Kidney (tissue), 14 donors: ENCODE results near the gene OGDH. TPM values are rescaled to one million over a fixed set of nuclear protein-coding genes. Genes with fewer than 3 reads are reported as not detected.

Experiments
- DNase-seq, 5 donors: peaks; one replicate each; pipeline ENCODE4 v3.0.0-alpha.2; 2013 to 2020
- FAIRE-seq: peaks from 2 replicates; lab custom pipeline; 2012; peaks lifted over from hg19 to GRCh38; lab: Jason Lieb, UNC
- H3K27ac ChIP-seq, 2 donors: one replicate each; pipeline ENCODE4 v1.7.0; 2013; ENCODE audit warnings: low read depth in 2 of 2, low read length in 2 of 2, inconsistent platforms in 1 of 2
- H3K27me3 ChIP-seq: one replicate; pipeline ENCODE4 v1.7.1; 2013; ENCODE audit warnings: low read length, inconsistent platforms; ENCODE audit not compliant: control insufficient read depth, insufficient read depth
- H3K36me3 ChIP-seq, 3 donors: one replicate each; pipeline versions ENCODE4 v1.7.0 to v1.7.1; 2013; ENCODE audit warnings: low read length in 3 of 3, control low read depth in 1 of 3, inconsistent platforms in 1 of 3; ENCODE audit not compliant: insufficient read depth in 3 of 3, control insufficient read depth in 2 of 3
- H3K4me1 ChIP-seq, 3 donors: one replicate each; pipeline versions ENCODE4 v1.7.0 to v1.7.1; 2013; ENCODE audit warnings: low read length in 3 of 3, inconsistent platforms in 1 of 3, low read depth in 1 of 3; ENCODE audit not compliant: control insufficient read depth in 2 of 3, insufficient read depth in 2 of 3
- H3K4me3 ChIP-seq, 3 donors: one replicate each; pipeline versions ENCODE4 v1.7.0 to v1.8.1; 2013; ENCODE audit warnings: low read length in 3 of 3, control low read depth in 1 of 3, inconsistent platforms in 1 of 3
- H3K9ac ChIP-seq, 3 donors: one replicate each; pipeline versions ENCODE4 v1.7.0 to v1.7.1; 2013; ENCODE audit warnings: low read length in 3 of 3, control low read depth in 1 of 3, inconsistent platforms in 1 of 3
- H3K9me3 ChIP-seq, 3 donors: one replicate each; pipeline versions ENCODE4 v1.7.0 to v1.7.1; 2013; ENCODE audit warnings: low read length in 3 of 3, control low read depth in 1 of 3, inconsistent platforms in 1 of 3; ENCODE audit not compliant: control insufficient read depth in 2 of 3, insufficient read depth in 1 of 3
- CTCF ChIP-seq: IDR thresholded peaks from 3 replicates; pipeline ENCODE4 v1.5.1; 2012; ENCODE audit warnings: mild to moderate bottlenecking, moderate library complexity, borderline replicate concordance; ENCODE audit not compliant: insufficient read depth; ENCODE audit errors: extremely low read depth
- intact Hi-C: fragments of 100-400 bp; cut with DNase I; formaldehyde crosslinking; loops from one replicate; pipeline ENCODE4 v1.11.1; 2022
- polyA plus RNA-seq: library from polyadenylated mRNA; stranded (reverse); fragments of 350-450 nt; fragmentation: Illumina TruSeq; extraction: RNeasy Lipid Tissue Mini Kit (QIAGEN cat#74804); gene quantifications from one replicate; pipeline ENCODE4 v1.2.3, GENCODE V29; 2014; ENCODE audit warnings: low read depth, low replicate concordance; ENCODE audit not compliant: insufficient read depth
- total RNA-seq: library from RNA; stranded (reverse); fragmentation: NEBNext Ultra II Directional; extraction: Animal tissue kit (Norgen Biotek cat#: 25700); gene quantifications from one replicate; pipeline ENCODE4 v1.2.1, GENCODE V29; 2021
- donor health status: control.
- donor health status: control.
- donor health status: control.
- donor health status: control.
- donor health status: control.
- donor health status: DM: yes; HTN: yes; CAD: no.
- donor health status: Normal renal cell carcinoma (clear cell type).

Gene OGDH
- total and polyA plus RNA-seq, 2 donors from 2014 or later: 108 to 132 TPM

DNA sequence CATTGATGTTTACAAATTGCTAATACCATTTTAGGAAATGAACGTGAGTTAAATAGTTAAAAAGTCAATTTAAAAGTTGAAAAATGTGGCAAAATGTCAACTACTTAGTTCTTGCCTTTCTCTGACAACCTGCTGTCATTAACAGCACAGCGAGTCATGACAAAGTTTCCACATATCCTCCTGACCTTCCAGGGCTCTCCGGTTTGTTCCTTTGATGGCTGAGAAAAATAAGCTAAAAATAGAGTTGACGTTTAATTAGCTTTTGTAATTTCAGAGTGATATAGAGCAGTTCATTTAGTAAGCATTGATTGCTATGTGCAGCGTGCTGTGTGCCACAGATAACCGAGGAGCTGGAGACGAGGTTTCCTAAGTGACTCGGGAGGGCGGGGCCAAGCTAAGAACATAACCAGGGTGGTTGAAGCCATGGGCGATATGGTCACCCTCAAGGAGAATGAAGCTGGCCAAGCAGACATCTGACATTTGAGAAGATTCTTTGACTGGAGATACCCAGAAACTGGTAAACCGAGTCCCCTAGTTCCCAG, 47.9 kb downstream of the OGDH start:
- no peak for TF ChIP-seq CTCF
- FAIRE-seq: no peak
- Histone ChIP-seq H3K9me3 (peaks cover 0 to 2% (median 0%) of the 10 kb centered on the region in 3 donors), H3K4me1 (peaks cover 0 to 15% (median 14%) of the 10 kb centered on the region in 3 donors), H3K9ac (no peak overlapping the region), H3K36me3 (peaks cover 6 to 31% (median 17%) of the 10 kb centered on the region in 3 donors), H3K4me3 (no peak overlapping the region), H3K27me3 (no peaks in the 10 kb centered on the region), H3K27ac (no peak overlapping the region)
- no peak for DNase-seq
- intact Hi-C loops: no loop called here

- Histone ChIP-seq H3K9me3 (peaks cover 0 to 2% (median 2%) of the 10 kb centered on the region in 3 donors), H3K27me3 (no peaks in the 10 kb centered on the region), H3K36me3 (peaks cover 2 to 31% (median 11%) of the 10 kb centered on the region in 3 donors), H3K9ac (no peak overlapping the region), H3K4me3 (no peak overlapping the region), H3K4me1 (peaks cover 0 to 12% (median 11%) of the 10 kb centered on the region in 3 donors), H3K27ac (peak overlapping the region; percentile 13 to 80)
- no peak for DNase-seq
- intact Hi-C loops: no loop called here
- FAIRE-seq: no peak
- TF ChIP-seq CTCF: no peak
These were observed 48.9 kb downstream of the OGDH start for GRCh38 chr7:44655341-44655740.

- Histone ChIP-seq H3K4me3 (no peak overlapping the region), H3K27me3 (no peaks in the 10 kb centered on the region), H3K27ac (no peak overlapping the region), H3K4me1 (peaks cover 0 to 9% (median 8%) of the 10 kb centered on the region in 3 donors), H3K9me3 (peaks cover 2 to 10% (median 4%) of the 10 kb centered on the region in 3 donors), H3K36me3 (peaks cover 2 to 39% (median 17%) of the 10 kb centered on the region in 3 donors), H3K9ac (no peak overlapping the region)
- DNase-seq (no peak), FAIRE-seq (no peak)
- intact Hi-C loops: no loop called here
- no peak for TF ChIP-seq CTCF
These were observed 52.6 kb downstream of the OGDH start for GRCh38 chr7:44658979-44659378.

DNA sequence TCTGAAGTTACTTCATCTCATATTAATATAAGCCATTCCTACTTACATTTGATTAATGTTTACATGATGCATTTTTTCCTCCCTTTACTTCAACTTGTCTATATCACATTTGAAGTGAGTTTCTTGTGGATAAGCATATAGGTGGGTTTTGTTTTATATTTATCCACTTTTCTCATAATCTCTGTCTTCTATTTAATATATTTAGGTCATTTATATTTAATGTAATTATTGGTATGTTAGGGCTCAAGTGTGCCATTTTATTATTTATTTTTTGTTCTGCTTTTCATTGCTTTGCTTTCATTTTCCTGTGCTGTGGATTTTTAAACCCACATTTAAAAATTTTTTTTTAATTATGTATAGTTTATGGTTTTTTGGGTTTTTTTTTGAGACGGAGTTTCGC, 54.8 kb downstream of the OGDH start:
- FAIRE-seq: no peak

More for the DNA sequence above, 54.8 kb downstream of the OGDH start:
- Histone ChIP-seq H3K9ac (no peak overlapping the region), H3K4me3 (no peak overlapping the region), H3K36me3 (peaks cover 2 to 33% (median 14%) of the 10 kb centered on the region in 3 donors), H3K4me1 (peaks cover 0 to 5% (median 4%) of the 10 kb centered on the region in 3 donors), H3K27ac (no peak overlapping the region), H3K9me3 (peaks cover 2 to 10% (median 4%) of the 10 kb centered on the region in 3 donors), H3K27me3 (no peaks in the 10 kb centered on the region)
- DNase-seq: no peak
- TF ChIP-seq CTCF: no peak
- intact Hi-C loops: no loop called here
